ENCODE measurements around the gene ACAD11. TPM values are rescaled to one million over a fixed set of nuclear protein-coding genes. Genes with fewer than 3 reads are reported as not detected.
"Not testable (repeated sequence)": the region's sequence is repeated elsewhere in the genome, so short reads cannot be mapped to it uniquely, and the experiment has no call there.

ACAD11 gene
- total RNA-seq, 1 experiment from 2014 or later: 6.4 TPM

DNA sequence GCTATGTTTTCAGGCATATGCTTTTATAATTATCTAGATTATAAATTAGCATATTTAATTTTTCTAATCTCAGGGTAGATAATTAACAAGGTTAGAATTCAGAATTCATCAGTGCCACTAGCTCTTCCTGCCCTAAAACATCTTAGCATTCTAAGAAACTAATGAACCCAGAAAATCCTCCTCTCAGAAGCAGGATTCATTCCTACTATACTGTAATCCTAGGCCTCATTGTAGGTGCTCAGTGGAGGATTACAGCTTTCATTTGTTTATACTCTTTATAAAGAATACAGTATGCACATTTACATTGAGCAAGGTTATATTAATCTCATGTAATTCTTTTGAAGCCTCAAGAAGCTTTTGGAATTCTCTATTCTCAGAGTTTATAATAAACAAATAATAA lies 20.9 kb downstream of the ACAD11 start:
- Histone ChIP-seq H3K27ac (no peak overlapping the region), H3K36me3 (peaks cover 7% of the 10 kb centered on the region; the same call in 1 of the 2 replicates), H3K27me3 (replicated peaks) (no peaks in the 10 kb centered on the region), H3K4me3 (no peak overlapping the region), H3K9me3 (replicated peaks) (no peaks in the 10 kb centered on the region), H3K4me1 (replicated peaks) (peaks cover 30% of the 10 kb centered on the region)
- no peak for DNase-seq (ENCODE audit: low read depth in 1 of 2, low spot score in 2 of 2)

DNA sequence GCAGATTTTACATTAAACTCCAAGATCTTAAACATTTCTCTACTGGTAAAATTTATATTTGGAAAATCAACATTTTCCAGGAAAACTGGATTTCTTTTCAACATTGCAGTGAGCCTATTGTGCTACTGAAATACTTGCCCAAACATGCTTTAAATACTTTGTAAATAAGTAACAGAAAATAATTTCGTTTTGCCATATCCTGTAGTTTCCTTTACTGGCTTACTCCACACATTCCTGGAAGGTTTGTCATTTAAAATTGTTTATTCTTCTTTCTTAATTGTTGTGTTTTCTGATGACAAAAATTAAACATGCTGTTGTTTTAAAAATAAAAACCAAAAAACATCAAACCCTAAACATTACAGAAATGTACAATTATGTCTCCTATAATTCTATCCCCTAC lies 22.0 kb downstream of the ACAD11 start:
- H3K9me3 ChIP-seq (replicated peaks): no peaks in the 10 kb centered on the region
- peaks cover 7% of the 10 kb centered on the region; the same call in 1 of the 2 replicates for H3K36me3 ChIP-seq
- peaks cover 30% of the 10 kb centered on the region for H3K4me1 ChIP-seq (replicated peaks)
- DNase-seq (ENCODE audit: low read depth in 1 of 2, low spot score in 2 of 2): peak in 1 of 2 experiments; percentile 71
- no peak overlapping the region for H3K4me3 ChIP-seq
- H3K27ac ChIP-seq: peak overlapping the region; percentile 91
- H3K27me3 ChIP-seq (replicated peaks): no peaks in the 10 kb centered on the region

DNA sequence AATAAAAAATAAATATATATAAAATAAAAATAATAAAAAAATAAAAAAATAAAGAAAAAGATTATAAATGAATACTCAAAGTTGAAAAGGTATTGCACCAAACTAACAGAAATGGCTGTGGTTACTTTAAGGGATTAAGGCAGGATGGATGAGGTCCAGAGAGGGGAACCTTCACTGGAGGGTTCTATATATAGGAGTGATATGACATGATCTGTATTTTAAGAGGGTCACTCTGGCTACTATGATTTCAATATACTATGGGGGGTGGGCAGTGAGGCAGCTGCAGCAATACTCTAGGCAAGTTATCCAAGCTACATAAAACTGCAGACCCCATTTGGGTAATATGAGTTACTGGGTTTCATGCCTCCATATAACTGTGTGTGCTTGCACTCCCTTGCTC lies 24.6 kb downstream of the ACAD11 start:
- H3K36me3 ChIP-seq: peaks cover 7% of the 10 kb centered on the region; the same call in 1 of the 2 replicates
- H3K4me3 ChIP-seq: no peak overlapping the region
- no peaks in the 10 kb centered on the region for H3K27me3 ChIP-seq (replicated peaks)
- H3K27ac ChIP-seq: no peak overlapping the region
- peaks cover 33% of the 10 kb centered on the region for H3K4me1 ChIP-seq (replicated peaks)
- no peaks in the 10 kb centered on the region for H3K9me3 ChIP-seq (replicated peaks)
- no peak for DNase-seq (ENCODE audit: low read depth in 1 of 2, low spot score in 2 of 2)

DNA sequence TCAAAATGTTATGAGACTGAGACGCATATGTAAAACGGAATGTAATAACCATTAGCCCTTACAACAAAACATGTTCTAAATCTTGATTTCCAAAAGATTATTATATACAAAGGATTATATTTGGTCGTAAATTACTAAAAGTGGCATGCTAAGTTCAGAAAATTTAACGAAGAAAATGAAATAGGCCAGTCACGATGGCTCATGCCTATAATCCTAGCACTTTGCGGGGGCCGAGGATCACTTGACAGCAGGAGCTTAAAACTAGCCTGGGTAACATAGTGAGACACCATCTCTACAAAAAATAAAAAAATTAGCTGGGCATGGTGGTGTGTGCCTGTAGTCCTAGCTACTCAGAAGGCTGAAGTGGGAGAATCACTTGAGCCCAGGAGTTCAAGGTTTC lies 29.0 kb downstream of the ACAD11 start:
- Histone ChIP-seq H3K27me3 (replicated peaks) (no peaks in the 10 kb centered on the region), H3K27ac (peak overlapping the region; percentile 32), H3K4me3 (no peak overlapping the region), H3K36me3 (peaks cover 17% of the 10 kb centered on the region), H3K4me1 (replicated peaks) (peaks cover 11% of the 10 kb centered on the region), H3K9me3 (replicated peaks) (no peaks in the 10 kb centered on the region)
- DNase-seq (ENCODE audit: low read depth in 1 of 2, low spot score in 2 of 2): no peak

DNA sequence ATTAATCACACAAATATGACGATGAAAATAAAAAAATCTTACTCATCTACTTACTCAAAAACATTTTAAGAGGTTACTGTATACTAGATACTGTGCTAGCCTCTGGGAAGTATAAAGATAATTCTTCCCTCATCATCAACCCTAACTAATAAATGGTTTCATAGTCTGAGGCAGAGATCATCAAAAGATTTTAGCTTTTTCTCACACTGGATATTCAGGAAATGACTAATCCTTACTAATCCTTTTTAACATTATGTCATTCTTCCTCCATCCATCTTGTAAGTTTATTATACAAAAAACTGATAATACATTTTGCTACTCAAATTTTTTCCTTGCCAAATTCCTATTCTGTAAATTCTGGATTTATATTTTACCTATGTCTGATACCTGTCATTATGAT lies 29.7 kb downstream of the ACAD11 start:
- Histone ChIP-seq H3K27ac (peak overlapping the region; percentile 32), H3K36me3 (peaks cover 14% of the 10 kb centered on the region)

DNA sequence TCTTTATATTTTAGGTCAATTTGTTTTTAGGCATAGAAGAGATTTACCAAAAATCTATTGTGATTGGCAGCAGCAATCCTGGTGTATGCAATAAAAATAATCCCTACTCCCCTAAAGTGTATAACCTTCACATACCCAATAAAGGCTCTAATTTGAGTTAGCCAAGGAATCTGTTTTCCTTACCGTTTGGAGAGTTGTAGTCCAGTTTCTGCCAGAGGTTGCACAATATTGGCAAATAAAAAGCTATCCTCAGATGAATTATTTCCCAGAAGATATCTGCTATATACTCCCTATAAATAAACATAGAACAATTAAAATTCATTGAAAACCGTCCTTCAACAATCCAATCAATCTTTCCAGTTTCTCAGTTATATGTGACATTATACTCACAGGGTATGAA lies 31.5 kb downstream of the ACAD11 start:
- DNase-seq (ENCODE audit: low read depth in 1 of 2, low spot score in 2 of 2): no peak
- H3K36me3 ChIP-seq: peaks cover 14% of the 10 kb centered on the region
- peaks cover 11% of the 10 kb centered on the region for H3K4me1 ChIP-seq (replicated peaks)
- no peak overlapping the region for H3K27ac ChIP-seq
- H3K4me3 ChIP-seq: no peak overlapping the region
- H3K27me3 ChIP-seq (replicated peaks): no peaks in the 10 kb centered on the region
- no peaks in the 10 kb centered on the region for H3K9me3 ChIP-seq (replicated peaks)

More for the DNA sequence above, 29.7 kb downstream of the ACAD11 start:
- Histone ChIP-seq H3K9me3 (replicated peaks) (no peaks in the 10 kb centered on the region), H3K4me3 (no peak overlapping the region), H3K27me3 (replicated peaks) (no peaks in the 10 kb centered on the region), H3K4me1 (replicated peaks) (peaks cover 11% of the 10 kb centered on the region)
- peak in 1 of 2 experiments; percentile 33 for DNase-seq (ENCODE audit: low read depth in 1 of 2, low spot score in 2 of 2)

DNA sequence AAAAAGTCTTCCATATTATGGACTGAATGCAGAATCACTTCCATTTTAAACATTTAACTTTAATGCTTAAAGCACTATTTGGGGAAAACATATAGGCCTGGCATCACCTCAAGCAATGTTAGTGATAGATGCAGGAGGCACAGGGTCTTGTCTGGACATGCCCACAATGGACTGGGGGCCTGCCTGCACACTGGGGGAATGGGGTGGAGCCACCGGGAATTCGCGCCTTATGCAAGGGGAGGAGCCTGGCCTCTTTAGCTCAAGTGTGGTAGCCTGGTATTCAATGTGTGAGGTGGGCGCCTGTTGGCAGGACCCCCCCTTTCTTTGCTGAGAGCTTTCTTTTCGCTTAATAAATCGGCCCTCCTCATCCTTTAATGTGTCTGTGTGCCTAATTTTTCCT lies 32.7 kb downstream of the ACAD11 start:
- no peak for DNase-seq (ENCODE audit: low read depth in 1 of 2, low spot score in 2 of 2)
- Histone ChIP-seq H3K27ac (no peak overlapping the region), H3K4me1 (replicated peaks) (peaks cover 11% of the 10 kb centered on the region), H3K9me3 (replicated peaks) (no peaks in the 10 kb centered on the region), H3K36me3 (peaks cover 14% of the 10 kb centered on the region), H3K4me3 (no peak overlapping the region), H3K27me3 (replicated peaks) (no peaks in the 10 kb centered on the region)

DNA sequence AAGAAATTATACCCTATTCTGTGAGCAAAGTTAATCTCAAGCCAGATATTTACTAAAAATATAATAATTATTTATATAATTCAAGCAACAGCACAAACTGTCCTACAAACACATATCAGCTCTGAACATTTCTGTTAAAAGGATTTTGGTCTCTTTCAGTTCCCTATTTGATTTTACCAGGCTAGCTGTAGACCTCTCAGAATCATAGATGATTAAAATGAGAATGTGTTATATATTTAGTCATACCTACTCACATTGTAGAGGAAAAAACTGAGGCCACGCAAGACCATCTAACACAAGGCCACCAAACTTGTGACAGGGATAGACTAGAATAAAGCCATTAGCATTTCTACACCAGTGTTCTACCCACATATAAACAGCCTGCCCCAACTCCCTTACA lies 34.0 kb downstream of the ACAD11 start:
- no peaks in the 10 kb centered on the region for H3K9me3 ChIP-seq (replicated peaks)
- no peak overlapping the region for H3K27ac ChIP-seq
- no peaks in the 10 kb centered on the region for H3K27me3 ChIP-seq (replicated peaks)
- DNase-seq (ENCODE audit: low read depth in 1 of 2, low spot score in 2 of 2): no peak
- peaks cover 11% of the 10 kb centered on the region for H3K4me1 ChIP-seq (replicated peaks)
- H3K36me3 ChIP-seq: peaks cover 17% of the 10 kb centered on the region
- no peak overlapping the region for H3K4me3 ChIP-seq

DNA sequence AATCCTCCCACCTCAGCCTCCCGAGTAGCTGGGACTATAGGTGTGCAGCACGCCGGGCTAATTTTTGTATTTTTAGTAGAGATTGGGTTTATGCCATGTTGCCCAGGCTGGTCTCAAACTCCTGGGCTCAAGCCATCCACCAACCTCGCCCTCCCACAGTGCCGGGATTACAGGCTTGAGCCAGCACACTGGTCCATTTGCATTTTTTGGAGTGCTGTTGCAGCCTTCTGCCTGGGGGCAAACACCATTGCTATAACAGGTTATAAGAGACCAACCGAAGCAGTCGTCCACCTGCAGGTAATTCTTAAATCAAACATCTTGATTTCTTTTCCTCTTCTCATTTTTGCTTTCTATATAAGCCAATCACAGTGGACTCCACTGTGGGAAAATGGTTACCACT lies 34.8 kb downstream of the ACAD11 start:
- Histone ChIP-seq H3K36me3 (peaks cover 17% of the 10 kb centered on the region), H3K27ac (no peak overlapping the region), H3K4me3 (no peak overlapping the region), H3K4me1 (replicated peaks) (peaks cover 4% of the 10 kb centered on the region; the same call in 1 of the 2 replicates), H3K27me3 (replicated peaks) (no peaks in the 10 kb centered on the region), H3K9me3 (replicated peaks) (no peaks in the 10 kb centered on the region)
- no peak for DNase-seq (ENCODE audit: low read depth in 1 of 2, low spot score in 2 of 2)

DNA sequence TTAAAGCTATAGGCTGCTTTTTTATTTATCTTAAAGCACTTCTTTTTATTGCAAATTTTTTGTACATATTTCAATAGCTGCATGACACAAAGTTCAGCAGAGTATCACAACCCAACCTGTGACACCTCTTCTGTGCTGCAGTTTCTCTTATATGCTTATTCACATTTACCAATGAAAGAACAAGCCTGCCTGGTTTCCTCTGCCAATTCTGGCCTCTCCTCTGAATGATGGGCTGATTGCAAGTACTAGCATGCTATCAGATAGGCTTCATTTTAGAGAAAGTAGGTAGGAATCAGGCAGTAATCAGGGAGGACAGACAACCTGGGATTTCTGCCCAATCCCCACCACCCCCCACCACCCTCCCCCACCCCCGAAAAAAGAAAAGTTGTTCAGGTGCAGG lies 36.0 kb downstream of the ACAD11 start:
- H3K36me3 ChIP-seq: peaks cover 17% of the 10 kb centered on the region
- no peaks in the 10 kb centered on the region for H3K4me1 ChIP-seq (replicated peaks)
- no peaks in the 10 kb centered on the region for H3K27me3 ChIP-seq (replicated peaks)
- H3K27ac ChIP-seq: no peak overlapping the region
- DNase-seq (ENCODE audit: low read depth in 1 of 2, low spot score in 2 of 2): no peak
- H3K9me3 ChIP-seq (replicated peaks): no peaks in the 10 kb centered on the region
- no peak overlapping the region for H3K4me3 ChIP-seq

DNA sequence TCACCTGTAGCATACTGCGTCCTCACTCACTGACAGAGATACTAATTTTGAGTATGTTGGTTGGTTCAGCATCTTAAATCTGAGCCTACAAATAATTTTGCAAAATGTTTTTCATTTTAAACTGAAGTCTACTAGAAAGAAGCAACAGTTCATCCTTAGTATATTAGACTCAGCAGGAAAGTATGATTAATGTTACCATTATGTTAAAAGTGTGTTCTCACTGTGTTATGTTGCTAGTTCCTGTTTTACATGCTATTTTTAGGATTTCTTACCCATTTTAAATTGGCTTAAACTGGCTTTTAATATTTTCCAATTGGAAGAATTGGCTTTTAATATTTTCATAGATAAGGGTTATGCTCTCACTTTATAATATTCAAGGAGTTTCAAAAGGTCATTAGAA lies 36.8 kb downstream of the ACAD11 start:
- H3K36me3 ChIP-seq: peaks cover 13% of the 10 kb centered on the region
- H3K4me1 ChIP-seq (replicated peaks): no peaks in the 10 kb centered on the region
- no peak overlapping the region for H3K27ac ChIP-seq
- no peaks in the 10 kb centered on the region for H3K27me3 ChIP-seq (replicated peaks)
- H3K9me3 ChIP-seq (replicated peaks): no peaks in the 10 kb centered on the region
- no peak for DNase-seq (ENCODE audit: low read depth in 1 of 2, low spot score in 2 of 2)
- no peak overlapping the region for H3K4me3 ChIP-seq

DNA sequence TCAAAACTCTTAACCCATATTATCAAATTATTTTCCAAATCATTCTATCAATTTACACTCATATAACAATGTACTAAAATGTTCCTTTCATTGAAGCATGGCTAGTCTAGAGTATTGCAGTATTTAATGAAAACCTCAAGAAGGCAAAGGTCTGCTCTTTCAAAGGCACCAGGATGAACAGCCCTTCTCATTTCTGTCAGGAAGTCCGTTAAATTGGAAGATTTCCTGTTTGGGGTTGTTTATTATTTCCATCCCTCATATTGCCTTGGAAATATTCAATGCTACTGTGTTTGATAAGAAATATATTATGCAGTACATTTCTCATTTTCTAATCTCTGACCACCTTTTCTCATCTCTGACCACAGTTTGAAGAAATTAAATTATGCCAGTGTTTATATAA lies 37.5 kb downstream of the ACAD11 start:
- H3K36me3 ChIP-seq: peaks cover 11% of the 10 kb centered on the region
- H3K4me3 ChIP-seq: no peak overlapping the region
- no peaks in the 10 kb centered on the region for H3K27me3 ChIP-seq (replicated peaks)
- H3K27ac ChIP-seq: no peak overlapping the region
- no peak for DNase-seq (ENCODE audit: low read depth in 1 of 2, low spot score in 2 of 2)
- H3K9me3 ChIP-seq (replicated peaks): no peaks in the 10 kb centered on the region
- H3K4me1 ChIP-seq (replicated peaks): no peaks in the 10 kb centered on the region

DNA sequence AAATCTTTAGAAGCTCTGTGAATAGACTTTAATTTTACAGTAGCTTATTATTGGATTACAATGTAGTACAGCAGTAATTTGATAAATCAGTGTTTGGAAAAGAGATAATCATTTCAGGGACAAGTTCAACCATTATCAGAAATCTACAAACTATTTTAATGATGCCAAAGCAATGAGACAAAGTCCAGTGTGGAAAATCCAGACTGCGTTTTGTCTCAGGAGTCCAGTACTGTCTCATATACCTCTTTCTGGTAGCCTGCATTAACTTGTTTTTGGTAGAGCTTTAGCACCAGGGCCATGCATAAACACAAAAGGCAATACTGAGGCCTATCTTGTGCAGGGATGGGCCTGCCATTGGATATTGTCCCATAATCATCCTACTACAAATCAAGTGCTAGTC lies 42.8 kb downstream of the ACAD11 start:
- no peak overlapping the region for H3K4me3 ChIP-seq
- H3K27me3 ChIP-seq (replicated peaks): no peaks in the 10 kb centered on the region
- H3K4me1 ChIP-seq (replicated peaks): no peaks in the 10 kb centered on the region; the same call in 1 of the 2 replicates
- DNase-seq (ENCODE audit: low read depth in 1 of 2, low spot score in 2 of 2): no peak
- H3K36me3 ChIP-seq: 0 out of 2 replicates have a peak, but pooled peaks cover 3% of the 10 kb centered on the region
- H3K9me3 ChIP-seq (replicated peaks): no peaks in the 10 kb centered on the region
- H3K27ac ChIP-seq: no peak overlapping the region

DNA sequence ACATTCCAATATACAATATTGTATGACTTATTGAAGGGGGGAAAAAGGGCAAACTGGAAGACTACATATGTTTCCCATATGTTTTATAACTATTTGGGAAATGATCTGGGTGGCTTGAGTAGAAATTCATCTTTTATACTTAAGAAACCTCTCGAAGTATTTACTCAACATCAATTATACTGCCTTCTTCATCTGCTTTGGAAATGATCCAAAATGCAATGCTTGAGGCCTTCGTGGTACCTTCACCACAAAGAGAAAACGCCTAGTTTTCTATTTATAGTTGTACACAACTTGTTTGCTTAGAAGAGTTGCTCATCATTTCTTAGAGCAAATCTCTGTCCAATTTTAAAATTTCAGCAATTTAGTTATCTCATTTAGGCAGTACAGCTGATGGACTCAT lies 43.7 kb downstream of the ACAD11 start:
- H3K27ac ChIP-seq: no peak overlapping the region
- no peaks in the 10 kb centered on the region for H3K9me3 ChIP-seq (replicated peaks)
- H3K4me1 ChIP-seq (replicated peaks): no peaks in the 10 kb centered on the region; the same call in 1 of the 2 replicates
- no peaks in the 10 kb centered on the region for H3K36me3 ChIP-seq
- no peak overlapping the region for H3K4me3 ChIP-seq
- no peaks in the 10 kb centered on the region for H3K27me3 ChIP-seq (replicated peaks)
- no peak for DNase-seq (ENCODE audit: low read depth in 1 of 2, low spot score in 2 of 2)

DNA sequence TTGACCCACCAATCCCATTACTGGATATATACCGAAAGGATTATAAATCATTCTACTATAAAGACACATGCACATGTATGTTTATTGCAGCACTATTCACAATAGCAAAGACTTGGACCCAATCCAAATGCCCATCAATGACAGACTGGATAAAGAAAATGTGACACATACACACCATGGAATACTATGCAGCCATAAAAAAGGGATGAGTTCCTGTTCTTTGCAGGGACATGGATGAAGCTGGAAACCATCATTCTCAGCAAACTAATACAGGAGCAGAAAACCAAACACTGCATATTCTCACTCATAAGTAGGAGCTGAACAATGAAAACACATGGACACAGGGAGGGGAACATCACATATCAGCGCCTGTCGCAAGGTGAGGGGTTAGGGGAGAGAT lies 44.3 kb downstream of the ACAD11 start:
- H3K27ac ChIP-seq; H3K36me3 ChIP-seq; DNase-seq (ENCODE audit: low read depth in 1 of 2, low spot score in 2 of 2); H3K4me3 ChIP-seq; H3K27me3 ChIP-seq (replicated peaks); H3K9me3 ChIP-seq (replicated peaks); H3K4me1 ChIP-seq (replicated peaks): not testable (repeated sequence)

Measured in SJSA1 (cell line).